Activated CD8-positive, alpha-beta T cell treated with anti-CD3 and anti-CD28 coated beads for 36 hours (primary cell): ENCODE results near the gene ADARB1. TPM values are rescaled to one million over a fixed set of nuclear protein-coding genes. Genes with fewer than 3 reads are reported as not detected.

ENCODE experiments used
- ATAC-seq: fragments of 200-7000 bp; cut with Tn5 transposase; one replicate; pipeline ENCODE4 v1.10.0; 2021; ENCODE audit warnings: mild to moderate bottlenecking, moderate library complexity
- CTCF ChIA-PET: fragments of 350-600 bp; sonication (Branson Sonifier 250); formaldehyde crosslinking; loops from one replicate; lab custom pipeline; 2021; ENCODE audit warnings: antibody characterized with exemption; lab: Charles Lee
- POLR2A ChIA-PET: fragments of 350-600 bp; sonication (Branson Sonifier 250); formaldehyde crosslinking; loops from one replicate; lab custom pipeline; 2021; ENCODE audit warnings: antibody characterized with exemption; lab: Charles Lee
- DNase-seq: peaks from one replicate; pipeline ENCODE4 v3.0.0-alpha.2; 2020
- H3K27ac Mint-ChIP-seq: one replicate; pipeline ENCODE4 v1.8.0; 2021; ENCODE audit warnings: mild to moderate bottlenecking, mixed read lengths
- H3K27me3 Mint-ChIP-seq: one replicate; pipeline ENCODE4 v1.8.0; 2021; ENCODE audit warnings: mixed read lengths
- H3K36me3 Mint-ChIP-seq: one replicate; pipeline ENCODE4 v1.8.0; 2021; ENCODE audit warnings: low read depth, mixed read lengths
- H3K4me1 Mint-ChIP-seq: one replicate; pipeline ENCODE4 v1.8.0; 2021; ENCODE audit warnings: low read depth, mixed read lengths
- H3K4me3 Mint-ChIP-seq: one replicate; pipeline ENCODE4 v1.8.0; 2021; ENCODE audit warnings: mild to moderate bottlenecking, moderate library complexity, mixed read lengths
- H3K9me3 Mint-ChIP-seq: one replicate; pipeline ENCODE4 v1.8.0; 2021; ENCODE audit warnings: mixed read lengths
- intact Hi-C: fragments of 100-400 bp; cut with micrococcal nuclease; formaldehyde crosslinking; loops from one replicate; pipeline ENCODE4 v1.10.0; 2022
- total RNA-seq, 2 experiments: library from RNA; stranded (reverse); gene quantifications; one replicate each; pipeline ENCODE4 v1.2.3, GENCODE V29; 2021
- TF ChIP-seq, protein P1 (sequence below): fragments of 200-600 bp; IDR thresholded peaks from one replicate; pipeline ENCODE4 v1.8.0; 2022; ENCODE audit warnings: antibody characterized with exemption, mild to moderate bottlenecking

Gene ADARB1
- total RNA-seq, 2 experiments from 2014 or later: 36.2 to 37.1 TPM

DNA sequence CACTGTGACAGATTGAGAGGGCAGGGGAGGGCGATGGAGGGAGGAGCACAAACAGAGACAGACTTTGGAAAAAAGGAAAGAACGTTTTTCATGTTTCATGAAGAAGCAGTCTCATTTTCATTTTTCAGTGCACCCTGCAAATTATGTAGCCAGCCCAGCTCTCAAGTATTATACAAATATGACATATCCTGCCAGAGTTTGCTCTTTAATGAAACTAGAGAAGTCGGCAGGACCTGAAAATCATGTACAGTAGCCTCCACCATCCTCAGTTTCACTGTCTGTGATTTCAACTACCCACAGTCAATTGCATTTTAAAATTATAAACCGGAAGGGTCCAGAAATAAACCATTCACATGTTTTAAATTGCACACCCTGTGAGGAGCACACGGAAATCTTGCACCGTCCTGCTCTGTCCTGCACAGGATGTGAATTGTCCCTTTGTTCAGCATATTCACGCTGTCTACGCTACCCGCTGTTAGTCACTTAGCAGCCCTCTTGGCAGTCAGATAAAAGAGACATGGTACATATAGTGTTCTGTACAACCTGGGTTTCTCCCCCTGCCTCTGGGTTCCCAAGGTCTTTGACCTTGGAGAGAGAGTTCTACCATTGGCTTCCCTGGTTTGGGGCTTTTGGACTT lies 13.6 kb upstream of the ADARB1 start:
- Mint-ChIP-seq H3K36me3 (no peaks in the 10 kb centered on the region), H3K4me3 (no peak overlapping the region)

DNA sequence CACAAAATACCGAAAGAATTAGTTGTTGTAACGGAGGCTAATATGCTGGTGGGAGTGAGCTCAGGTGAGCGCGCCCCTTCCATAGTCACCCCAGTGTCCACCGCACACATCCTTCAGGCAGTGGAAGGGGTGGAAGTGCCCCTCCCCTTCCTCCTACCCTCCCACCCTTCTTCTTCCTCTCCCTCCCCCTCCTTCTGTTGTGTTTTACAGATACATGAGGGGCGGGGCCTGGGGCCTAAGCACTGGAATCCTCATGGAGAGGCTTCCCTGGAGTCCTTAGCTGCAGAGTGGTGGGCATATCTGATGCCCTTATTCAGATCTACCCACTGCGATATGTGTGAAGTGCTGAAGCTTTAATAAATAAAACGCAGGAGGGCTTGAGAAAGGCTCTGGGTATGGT lies 10.3 kb upstream of the ADARB1 start:
- Mint-ChIP-seq H3K36me3 (no peaks in the 10 kb centered on the region), H3K27me3 (no peaks in the 10 kb centered on the region), H3K27ac (no peak overlapping the region), H3K9me3 (no peaks in the 10 kb centered on the region), H3K4me3 (no peak overlapping the region), H3K4me1 (no peaks in the 10 kb centered on the region)
- ATAC-seq: no peak
- ChIA-PET CTCF (interaction anchor here (1.2 to 1.9 kb wide), 2 partner anchors 15 to 74 kb away, joined by 3 to 8 read pairs; no protein-coding TSS in a partner anchor), POLR2A (interaction anchor here (1.3 kb wide), 1 partner anchor 12 kb away, joined by 3 read pairs; no protein-coding TSS in a partner anchor)
- DNase-seq: no peak
- intact Hi-C loops: no loop called here
- TF ChIP-seq, protein P1, sequence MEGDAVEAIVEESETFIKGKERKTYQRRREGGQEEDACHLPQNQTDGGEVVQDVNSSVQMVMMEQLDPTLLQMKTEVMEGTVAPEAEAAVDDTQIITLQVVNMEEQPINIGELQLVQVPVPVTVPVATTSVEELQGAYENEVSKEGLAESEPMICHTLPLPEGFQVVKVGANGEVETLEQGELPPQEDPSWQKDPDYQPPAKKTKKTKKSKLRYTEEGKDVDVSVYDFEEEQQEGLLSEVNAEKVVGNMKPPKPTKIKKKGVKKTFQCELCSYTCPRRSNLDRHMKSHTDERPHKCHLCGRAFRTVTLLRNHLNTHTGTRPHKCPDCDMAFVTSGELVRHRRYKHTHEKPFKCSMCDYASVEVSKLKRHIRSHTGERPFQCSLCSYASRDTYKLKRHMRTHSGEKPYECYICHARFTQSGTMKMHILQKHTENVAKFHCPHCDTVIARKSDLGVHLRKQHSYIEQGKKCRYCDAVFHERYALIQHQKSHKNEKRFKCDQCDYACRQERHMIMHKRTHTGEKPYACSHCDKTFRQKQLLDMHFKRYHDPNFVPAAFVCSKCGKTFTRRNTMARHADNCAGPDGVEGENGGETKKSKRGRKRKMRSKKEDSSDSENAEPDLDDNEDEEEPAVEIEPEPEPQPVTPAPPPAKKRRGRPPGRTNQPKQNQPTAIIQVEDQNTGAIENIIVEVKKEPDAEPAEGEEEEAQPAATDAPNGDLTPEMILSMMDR: no peak

More for the DNA sequence above, 13.6 kb upstream of the ADARB1 start:
- ChIA-PET POLR2A (no interaction called here), CTCF (interaction anchor here (1.1 to 2.0 kb wide), 2 partner anchors 67 to 68 kb away, joined by 3 to 7 read pairs; no protein-coding TSS in a partner anchor)
- DNase-seq (no peak), ATAC-seq (no peak)
- intact Hi-C loops: no loop called here
- Mint-ChIP-seq H3K27ac (no peak overlapping the region), H3K27me3 (peaks cover 11% of the 10 kb centered on the region), H3K4me1 (no peaks in the 10 kb centered on the region), H3K9me3 (no peaks in the 10 kb centered on the region)
- TF ChIP-seq, protein P1: no peak

DNA sequence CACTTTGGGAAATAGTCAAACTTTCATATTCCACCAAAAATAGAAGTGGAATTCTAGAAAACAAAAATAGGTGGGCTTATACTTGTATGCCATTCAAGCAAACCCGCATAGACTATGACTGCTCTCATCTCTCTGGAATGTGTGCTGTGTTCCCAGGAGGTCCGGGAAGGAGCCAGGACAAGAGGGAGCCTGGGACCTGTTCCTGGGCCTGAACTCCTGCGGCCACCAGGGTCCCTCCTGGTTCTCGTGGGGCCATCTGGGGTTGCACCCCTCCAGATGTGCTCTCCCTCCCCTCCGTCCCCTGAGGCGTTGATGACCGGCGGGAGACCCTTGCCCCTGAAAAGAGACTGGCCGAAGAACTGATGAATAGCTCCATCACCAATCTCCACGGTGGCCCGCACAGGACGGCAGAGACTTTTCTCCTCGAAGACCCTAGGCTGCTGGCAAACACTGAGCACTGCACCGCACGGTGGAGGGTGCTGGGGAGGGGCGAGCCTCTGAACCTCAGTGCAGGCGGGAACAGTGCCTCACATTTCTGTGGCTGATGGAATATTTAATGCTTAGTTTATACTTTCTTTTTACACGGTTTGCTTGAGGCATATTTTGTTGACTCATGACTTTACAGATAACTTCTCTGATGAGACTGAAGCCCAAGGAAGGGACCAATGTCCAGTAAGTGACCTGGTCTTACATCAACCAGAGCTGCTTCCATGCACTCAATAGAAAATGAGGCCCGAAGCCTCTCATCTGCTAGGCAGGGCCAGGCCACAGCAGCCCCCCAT lies 9.6 kb upstream of the ADARB1 start:
- Mint-ChIP-seq H3K4me3 (no peak overlapping the region), H3K36me3 (no peaks in the 10 kb centered on the region), H3K27me3 (no peaks in the 10 kb centered on the region), H3K9me3 (no peaks in the 10 kb centered on the region), H3K27ac (no peak overlapping the region), H3K4me1 (no peaks in the 10 kb centered on the region)
- intact Hi-C loops: no loop called here
- TF ChIP-seq, protein P1: no peak
- POLR2A ChIA-PET: interaction anchor here (0.7 to 1.3 kb wide), 2 partner anchors 12 to 410 kb away, joined by 3 read pairs; no protein-coding TSS in a partner anchor
- no peak for DNase-seq
- ATAC-seq: no peak
- CTCF ChIA-PET: interaction anchor here (1.2 to 2.2 kb wide), 3 partner anchors 14 to 73 kb away, joined by 3 to 8 read pairs (median 7); no protein-coding TSS in a partner anchor

DNA sequence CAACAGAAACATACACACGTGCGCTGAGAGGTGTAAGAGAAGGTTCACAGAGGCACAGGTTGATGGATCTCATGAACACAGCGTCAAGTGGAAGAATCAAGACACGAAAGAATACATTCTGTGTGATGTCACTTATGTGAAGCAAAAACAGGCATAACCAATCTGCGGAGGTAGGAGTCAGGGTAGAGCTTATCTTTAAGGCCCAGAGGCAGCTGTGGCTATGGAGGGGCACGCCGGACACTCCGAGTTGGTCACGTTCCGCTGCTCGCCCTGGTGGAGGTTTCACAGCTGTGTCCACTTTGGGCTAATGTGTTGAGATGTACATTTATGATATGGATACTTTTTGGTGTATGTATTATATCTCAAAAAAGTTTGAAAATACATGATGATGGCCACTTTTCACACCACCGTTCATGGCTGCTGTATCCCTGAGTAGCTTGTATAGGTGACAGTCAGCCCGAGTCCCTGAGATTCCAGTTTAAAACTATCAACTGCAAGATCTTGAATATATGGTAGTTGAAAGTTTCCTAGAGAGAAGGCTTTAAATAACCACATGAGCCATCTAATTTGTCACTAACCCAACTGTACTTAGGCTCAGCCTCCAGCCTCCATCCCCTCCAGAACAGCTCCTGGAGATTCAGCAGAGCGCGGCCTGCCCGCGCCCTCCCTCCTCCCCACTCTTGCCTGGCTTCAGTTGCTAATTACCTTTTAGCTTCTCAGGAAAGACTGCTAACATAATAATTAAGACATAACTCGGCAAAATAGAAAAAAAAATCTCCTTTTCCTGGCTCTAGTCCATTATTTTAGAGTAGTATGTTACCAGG lies 6.7 kb upstream of the ADARB1 start:
- Mint-ChIP-seq H3K27ac (no peak overlapping the region), H3K36me3 (no peaks in the 10 kb centered on the region), H3K9me3 (no peaks in the 10 kb centered on the region), H3K4me3 (no peak overlapping the region), H3K4me1 (no peaks in the 10 kb centered on the region), H3K27me3 (no peaks in the 10 kb centered on the region)
- CTCF ChIA-PET: interaction anchor here (1.0 to 4.1 kb wide), 6 partner anchors 11 to 117 kb away, joined by 3 to 21 read pairs (median 6); no protein-coding TSS in a partner anchor
- ATAC-seq (no peak), DNase-seq (no peak)
- intact Hi-C loops: no loop called here
- TF ChIP-seq, protein P1: no peak
- POLR2A ChIA-PET: interaction anchor here (1.2 kb wide), 1 partner anchor 105 kb away, joined by 5 read pairs; no protein-coding TSS in a partner anchor
